NB4 (cell line): ENCODE results near the gene IRF3.

Experiments used
- DNase-seq: peaks from one replicate; pipeline ENCODE4 v3.0.0; 2010; ENCODE audit warnings: low read depth
- H3K4me3 ChIP-seq: one replicate; pipeline ENCODE4 v1.5.1; 2011; ENCODE audit warnings: mild to moderate bottlenecking, low read depth, low read length, moderate library complexity
- MYC ChIP-seq: IDR thresholded peaks from 2 replicates; pipeline ENCODE4 v1.6.1; 2011; ENCODE audit warnings: low read depth, low read length
- POLR2A ChIP-seq: IDR thresholded peaks from 2 replicates; pipeline ENCODE4 v1.6.1; 2011; ENCODE audit warnings: mild to moderate bottlenecking; ENCODE audit not compliant: insufficient read length; ENCODE audit errors: extremely low read depth
- TF ChIP-seq, protein P1 (sequence below): IDR thresholded peaks from one replicate; pipeline ENCODE4 v1.5.1; 2012; ENCODE audit warnings: low read depth, low read length
- TF ChIP-seq, protein P2 (sequence below): IDR thresholded peaks from 2 replicates; pipeline ENCODE4 v1.6.1; 2011; ENCODE audit warnings: low read depth, low read length

The IRF3 gene

DNA sequence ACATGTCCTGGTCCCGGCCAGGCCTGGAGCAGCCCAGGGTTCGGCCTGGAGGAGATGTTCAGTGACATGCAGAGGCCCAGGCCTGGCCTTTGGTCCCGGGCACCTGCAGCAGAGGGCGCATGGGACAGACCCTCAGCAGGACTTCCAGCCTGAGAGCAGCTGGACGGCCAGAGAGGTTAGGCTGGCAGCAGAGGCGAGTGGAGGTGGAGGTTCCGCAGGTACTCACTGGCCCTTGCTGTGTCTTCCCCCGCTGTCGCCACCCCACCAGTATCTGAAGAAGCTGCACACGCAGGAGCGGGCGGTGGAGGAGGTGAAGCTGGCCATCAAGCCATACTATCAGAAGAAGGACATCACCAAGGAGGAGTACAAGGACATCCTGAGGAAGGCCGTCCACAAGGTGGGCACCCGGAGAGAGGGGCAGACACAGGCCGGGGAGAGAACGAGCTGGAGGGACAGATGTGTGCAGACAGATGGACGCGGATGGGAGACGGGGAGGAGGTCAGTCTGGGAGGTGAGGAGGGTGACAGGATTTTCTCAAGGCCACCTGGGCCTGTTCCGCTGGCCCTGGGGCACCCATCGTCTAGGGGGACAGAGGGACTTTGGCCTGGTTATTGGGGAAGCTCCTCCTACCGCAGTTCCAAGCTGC is 8.0 kb downstream of the IRF3 start:
- TF ChIP-seq POLR2A (no peak), MYC (no peak)
- TF ChIP-seq, protein P1, sequence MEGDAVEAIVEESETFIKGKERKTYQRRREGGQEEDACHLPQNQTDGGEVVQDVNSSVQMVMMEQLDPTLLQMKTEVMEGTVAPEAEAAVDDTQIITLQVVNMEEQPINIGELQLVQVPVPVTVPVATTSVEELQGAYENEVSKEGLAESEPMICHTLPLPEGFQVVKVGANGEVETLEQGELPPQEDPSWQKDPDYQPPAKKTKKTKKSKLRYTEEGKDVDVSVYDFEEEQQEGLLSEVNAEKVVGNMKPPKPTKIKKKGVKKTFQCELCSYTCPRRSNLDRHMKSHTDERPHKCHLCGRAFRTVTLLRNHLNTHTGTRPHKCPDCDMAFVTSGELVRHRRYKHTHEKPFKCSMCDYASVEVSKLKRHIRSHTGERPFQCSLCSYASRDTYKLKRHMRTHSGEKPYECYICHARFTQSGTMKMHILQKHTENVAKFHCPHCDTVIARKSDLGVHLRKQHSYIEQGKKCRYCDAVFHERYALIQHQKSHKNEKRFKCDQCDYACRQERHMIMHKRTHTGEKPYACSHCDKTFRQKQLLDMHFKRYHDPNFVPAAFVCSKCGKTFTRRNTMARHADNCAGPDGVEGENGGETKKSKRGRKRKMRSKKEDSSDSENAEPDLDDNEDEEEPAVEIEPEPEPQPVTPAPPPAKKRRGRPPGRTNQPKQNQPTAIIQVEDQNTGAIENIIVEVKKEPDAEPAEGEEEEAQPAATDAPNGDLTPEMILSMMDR, result no peak
- DNase-seq, result no peak

DNA sequence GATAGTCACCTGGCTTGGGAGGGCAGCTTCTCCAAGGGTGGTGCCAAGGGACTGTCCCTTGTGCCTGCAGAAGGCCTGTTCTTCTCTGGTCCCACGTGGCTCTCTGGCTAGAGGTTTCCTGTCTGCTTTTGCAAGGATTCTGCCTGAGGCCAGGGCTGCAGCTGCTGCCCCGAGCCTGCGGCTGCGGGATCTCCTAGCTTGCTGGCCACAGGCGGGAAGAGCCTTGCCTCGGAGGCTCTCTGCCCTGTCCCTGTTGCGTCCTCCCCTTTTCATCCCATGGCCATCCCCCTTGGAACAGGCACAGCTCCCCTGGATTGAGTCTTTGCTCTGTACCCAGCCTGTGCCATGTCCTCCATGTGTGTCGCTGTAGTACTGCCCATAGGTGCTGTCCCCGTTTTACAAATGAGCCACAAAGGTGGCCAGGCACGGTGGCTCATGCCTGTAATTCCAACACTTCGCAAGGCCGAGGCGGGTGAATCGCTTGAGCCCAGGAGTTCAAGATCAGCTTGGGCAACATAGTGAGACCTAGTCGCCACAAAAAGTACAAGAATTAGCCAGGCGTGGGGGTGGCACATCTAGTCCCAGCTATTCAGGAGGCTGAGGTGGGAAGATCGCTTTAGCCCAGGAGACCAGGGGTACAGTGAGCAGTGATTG is 9.1 kb downstream of the IRF3 start:
- TF ChIP-seq, protein P2, sequence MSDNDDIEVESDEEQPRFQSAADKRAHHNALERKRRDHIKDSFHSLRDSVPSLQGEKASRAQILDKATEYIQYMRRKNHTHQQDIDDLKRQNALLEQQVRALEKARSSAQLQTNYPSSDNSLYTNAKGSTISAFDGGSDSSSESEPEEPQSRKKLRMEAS, result no peak
- TF ChIP-seq MYC (no peak), POLR2A (no peak)
- TF ChIP-seq, protein P1, result no peak
- H3K4me3 ChIP-seq, result no peak overlapping the region
- no peak for DNase-seq

More for the DNA sequence above, 8.0 kb downstream of the IRF3 start:
- no peak overlapping the region for H3K4me3 ChIP-seq

DNA sequence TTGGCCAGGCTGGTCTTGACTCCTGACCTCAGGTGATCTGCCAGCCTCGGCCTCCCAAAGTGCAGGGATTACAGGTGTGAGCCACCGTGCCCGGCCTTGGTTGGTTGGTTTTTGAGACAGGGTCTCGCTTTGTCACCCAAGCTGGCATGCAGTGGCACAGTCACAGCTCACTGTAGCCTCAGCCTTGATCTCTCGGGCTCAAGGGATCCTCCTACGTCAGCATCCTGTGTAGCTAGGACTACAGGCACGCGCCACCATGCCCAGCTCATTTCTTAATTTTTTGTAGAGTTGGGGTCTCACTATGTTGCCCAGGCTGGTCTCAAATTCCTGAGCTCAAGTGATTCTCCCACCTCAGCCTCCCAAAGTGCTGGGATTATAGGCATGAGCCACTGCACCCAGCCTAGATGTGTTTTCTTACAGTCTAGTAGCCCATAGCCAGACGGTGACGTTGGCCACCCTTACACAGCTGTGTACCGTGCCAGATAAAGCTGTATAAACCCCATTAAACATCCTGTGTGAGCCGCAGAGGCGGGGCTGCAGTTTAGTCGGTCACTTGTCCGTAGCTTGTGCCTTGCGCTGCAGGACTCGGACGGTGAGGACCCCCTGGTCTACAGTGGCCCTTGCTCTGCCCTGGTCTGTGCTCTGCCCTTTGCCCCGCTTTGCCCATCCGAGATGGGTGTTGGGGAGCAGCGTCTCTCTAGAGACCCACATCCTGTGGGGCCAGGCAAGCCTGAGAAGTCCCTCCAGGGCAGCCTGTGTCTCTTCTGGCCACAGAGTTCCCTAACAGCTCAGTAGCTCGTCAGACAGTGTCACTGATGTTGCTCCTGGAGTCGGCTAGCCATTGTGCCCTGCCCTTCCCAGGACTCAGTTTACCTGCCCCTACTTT is 9.8 kb downstream of the IRF3 start:
- TF ChIP-seq, protein P2, result no peak
- TF ChIP-seq POLR2A (no peak), MYC (no peak)
- TF ChIP-seq, protein P1, result no peak
- no peak overlapping the region for H3K4me3 ChIP-seq
- DNase-seq, result no peak

DNA sequence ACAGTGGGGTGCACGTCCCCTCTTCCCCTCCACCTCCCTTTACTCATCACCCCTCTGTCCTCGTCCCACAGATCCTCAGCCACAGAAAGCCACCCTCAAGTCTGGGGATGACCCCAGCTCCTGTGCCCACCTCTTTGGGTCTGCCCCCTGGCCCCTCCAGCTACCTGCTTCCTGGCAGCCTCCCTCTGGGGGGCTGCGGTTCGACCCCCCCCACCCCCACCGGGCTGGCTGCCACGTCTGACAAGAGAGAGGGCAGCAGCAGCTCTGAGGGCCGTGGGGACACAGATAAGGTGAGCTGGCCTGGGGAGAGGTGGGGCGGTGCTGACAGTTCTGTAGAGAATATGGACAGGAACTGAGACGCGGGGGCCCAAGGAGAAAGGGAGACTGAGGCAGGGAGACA is 11.1 kb downstream of the IRF3 start:
- TF ChIP-seq POLR2A (no peak), MYC (no peak)
- TF ChIP-seq, protein P2, result no peak
- TF ChIP-seq, protein P1, result no peak

DNA sequence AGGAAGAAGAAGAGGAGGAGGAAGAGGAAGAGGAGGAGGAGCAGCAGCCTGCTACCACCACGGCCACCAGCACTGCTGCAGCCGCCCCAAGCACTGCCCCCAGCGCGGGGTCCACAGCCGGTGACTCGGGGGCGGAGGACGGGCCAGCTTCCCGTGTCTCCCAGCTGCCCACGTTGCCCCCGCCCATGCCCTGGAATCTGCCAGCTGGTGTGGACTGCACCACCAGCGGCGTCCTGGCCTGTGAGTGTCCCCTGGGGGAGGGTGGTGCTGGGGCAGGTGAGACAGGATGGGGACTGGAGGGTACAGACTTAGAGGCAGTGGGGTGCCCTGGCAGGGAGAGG is 12.2 kb downstream of the IRF3 start:
- no peak for DNase-seq
- TF ChIP-seq POLR2A, result no peak
- H3K4me3 ChIP-seq, result no peak overlapping the region

More for the DNA sequence above, 11.1 kb downstream of the IRF3 start:
- H3K4me3 ChIP-seq, result no peak overlapping the region
- no peak for DNase-seq
